Left kidney (tissue), 2 donors: ENCODE results near the gene PARL. TPM values are rescaled to one million over a fixed set of nuclear protein-coding genes. Genes with fewer than 3 reads are reported as not detected.

Experiments
- DNase-seq: peaks from one replicate; pipeline ENCODE4 v3.0.0-alpha.2; 2013
- polyA plus RNA-seq: library from polyadenylated mRNA; unstranded; fragments of 120-200 nt; gene quantifications from one replicate; pipeline ENCODE4 v1.2.1, GENCODE V29; 2013; ENCODE audit not compliant: insufficient read length

Gene PARL
- polyA plus RNA-seq, 1 donor: 60.0 TPM

DNA sequence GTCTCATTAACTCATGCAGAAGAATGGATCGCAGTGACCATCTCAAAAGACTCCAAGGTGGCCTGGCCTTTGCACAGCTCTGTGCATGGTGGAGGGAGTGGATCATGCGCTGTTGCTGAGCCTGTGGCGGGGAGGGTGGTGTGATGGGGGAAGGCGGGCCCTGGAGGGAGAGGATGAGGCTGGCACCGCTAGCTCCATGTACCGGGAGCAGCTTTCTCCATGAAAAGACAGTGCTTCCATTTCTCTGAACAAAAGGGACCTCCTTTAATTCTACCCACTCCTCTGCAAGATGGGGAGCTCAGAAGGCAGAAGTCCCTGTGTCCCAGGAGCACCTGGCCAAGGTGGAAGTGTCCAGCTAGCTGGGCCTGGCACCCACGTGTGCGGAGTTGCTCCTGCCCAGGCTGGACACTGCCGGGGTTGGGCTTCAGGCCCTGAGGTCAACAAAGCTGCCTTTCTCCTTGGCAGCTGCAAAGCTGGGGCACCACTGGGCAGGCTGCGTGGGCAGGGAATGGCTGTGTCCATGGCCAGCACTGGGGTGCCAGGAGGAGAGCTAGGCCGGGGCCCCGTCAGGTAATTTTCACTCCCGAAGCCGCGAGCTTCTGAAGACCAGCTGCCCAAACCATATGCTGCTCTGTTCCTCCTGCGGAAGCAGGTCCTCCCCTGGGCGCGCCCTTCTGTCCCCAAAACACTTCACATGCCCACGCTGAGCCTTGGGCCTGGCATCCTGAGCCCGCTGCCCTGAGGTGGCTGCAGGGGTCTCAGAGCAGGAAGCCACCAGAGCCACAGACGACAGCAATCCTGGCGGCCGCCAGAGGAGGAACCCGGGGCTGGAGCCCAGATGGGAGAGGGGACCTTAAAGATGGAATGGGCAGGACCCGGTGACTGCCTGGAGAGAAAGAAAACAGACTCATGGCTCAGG is 65.7 kb downstream of the PARL start:
- DNase-seq: no peak

GRCh38 chr3:183818041-183818620 is 66.5 kb downstream of the PARL start:
- no peak for DNase-seq

DNA sequence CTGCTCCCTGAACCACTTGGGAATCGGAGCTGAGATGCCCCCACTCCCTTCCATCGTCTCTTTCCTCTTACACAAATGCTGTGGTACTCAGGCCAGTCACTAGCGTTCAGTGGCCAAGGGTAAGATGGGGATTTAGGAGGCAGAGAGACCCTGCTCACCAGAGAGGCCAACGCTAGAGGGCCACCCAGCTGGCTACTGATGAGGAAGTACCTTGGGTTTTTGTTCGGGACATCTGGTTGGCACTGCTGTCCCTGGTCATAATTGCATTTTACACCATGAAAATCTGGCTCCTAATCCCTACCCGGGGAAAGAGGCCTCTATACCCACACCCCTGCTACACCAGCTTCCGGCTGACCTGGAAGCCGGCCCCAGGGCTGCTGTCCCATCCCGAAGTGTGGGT is 67.0 kb downstream of the PARL start:
- DNase-seq: no peak

- no peak for DNase-seq
These were observed 67.8 kb downstream of the PARL start for GRCh38 chr3:183816681-183817510.

GRCh38 chr3:183815951-183816475 is 68.7 kb downstream of the PARL start:
- no peak for DNase-seq

GRCh38 chr3:183815563-183815940 is 69.1 kb downstream of the PARL start:
- no peak for DNase-seq

- DNase-seq: no peak
These were observed 70.4 kb downstream of the PARL start for GRCh38 chr3:183814240-183814639.

DNA sequence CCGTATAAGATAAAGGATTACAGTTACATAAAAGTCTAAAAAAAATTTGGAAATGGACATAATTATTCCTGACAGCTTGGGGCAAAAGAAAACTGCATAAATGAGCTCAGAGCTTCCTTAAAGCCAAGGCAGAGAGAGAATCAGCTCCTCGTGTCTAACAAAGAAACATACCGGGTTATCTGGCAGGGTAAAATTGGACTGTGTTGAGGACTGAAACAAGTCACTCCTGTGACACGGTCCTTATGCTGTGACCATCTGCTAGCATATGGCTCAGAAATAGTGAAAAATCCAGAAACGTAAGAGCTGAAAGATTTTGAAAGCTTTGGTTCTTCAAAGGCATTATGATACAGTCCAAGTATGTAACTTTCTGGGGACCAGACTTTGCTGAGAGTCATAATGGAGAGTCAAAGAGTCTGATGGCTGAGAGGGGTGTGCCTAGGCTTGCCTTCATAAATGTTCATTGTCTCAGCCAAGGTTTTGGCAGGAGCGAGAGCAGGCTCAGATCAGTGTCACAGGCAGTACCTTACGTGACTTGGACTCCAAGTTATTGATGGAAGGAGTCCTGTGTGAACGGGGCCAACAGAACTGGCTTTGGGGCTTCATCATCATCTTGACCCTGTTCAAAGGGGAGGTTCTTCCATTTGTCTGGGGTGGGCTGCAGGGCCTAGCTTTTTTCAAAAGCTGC is 71.8 kb downstream of the PARL start:
- no peak for DNase-seq

DNA sequence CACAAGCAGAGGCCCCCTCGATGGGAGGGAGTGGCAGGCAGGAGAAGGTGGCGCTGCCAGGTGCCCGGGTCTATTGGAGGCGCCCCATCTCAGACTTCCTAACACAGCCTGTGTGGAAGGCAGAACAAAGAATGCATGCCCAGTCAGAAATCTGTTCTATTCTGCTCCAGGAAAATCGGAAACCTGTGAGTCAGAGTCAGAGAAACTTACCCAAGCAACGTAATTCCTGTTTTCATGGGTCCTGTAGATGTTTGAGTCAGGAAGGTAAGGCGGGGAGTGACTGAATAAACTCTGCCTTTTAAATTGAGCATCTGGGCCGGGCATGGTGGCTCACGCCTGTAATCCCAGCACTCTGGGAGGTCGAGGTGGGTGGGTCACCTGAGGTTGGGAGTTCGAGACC is 73.0 kb downstream of the PARL start:
- no peak for DNase-seq

GRCh38 chr3:183810643-183811594 is 73.8 kb downstream of the PARL start:
- no peak for DNase-seq

DNA sequence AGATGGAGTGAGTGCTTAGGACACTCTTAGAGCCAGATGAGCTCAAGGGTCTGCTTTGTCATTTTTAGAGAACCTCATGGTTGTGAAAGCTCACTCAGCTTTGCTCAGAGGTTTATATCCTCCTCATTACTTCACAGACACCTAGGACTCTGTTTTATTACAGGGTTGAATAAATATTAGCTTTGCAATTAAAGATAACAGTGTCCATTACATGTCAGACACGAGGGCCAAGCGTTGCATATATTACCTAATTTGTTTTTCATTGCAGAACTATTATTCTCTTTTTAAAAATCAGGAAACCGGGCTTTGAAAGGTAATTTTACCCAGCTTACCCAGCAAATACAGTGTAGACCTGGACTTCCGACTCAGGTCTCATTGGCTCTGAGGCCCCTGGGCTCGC is 75.4 kb downstream of the PARL start:
- no peak for DNase-seq

- no peak for DNase-seq
These were observed 76.3 kb downstream of the PARL start for GRCh38 chr3:183808355-183808754.

DNA sequence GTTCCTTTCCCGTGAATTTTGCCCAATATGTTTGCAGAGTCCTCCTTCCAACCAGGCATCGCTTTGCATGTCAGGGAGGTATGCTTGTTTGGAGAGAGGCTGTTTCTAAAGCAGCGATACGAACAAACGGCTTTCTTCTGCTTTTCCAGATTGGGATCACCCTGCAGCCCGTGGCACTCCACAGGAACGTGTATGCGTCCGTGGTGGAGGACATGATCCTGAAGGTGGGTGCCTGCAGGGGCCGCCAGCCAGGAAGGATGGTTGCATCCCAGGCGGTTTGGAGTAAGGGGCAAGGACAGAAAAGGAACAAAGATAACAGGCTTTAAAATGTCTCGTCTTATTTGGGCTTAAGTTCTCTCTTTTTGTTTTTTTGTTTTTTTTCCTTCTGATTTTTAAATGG is 76.8 kb downstream of the PARL start:
- DNase-seq: no peak

DNA sequence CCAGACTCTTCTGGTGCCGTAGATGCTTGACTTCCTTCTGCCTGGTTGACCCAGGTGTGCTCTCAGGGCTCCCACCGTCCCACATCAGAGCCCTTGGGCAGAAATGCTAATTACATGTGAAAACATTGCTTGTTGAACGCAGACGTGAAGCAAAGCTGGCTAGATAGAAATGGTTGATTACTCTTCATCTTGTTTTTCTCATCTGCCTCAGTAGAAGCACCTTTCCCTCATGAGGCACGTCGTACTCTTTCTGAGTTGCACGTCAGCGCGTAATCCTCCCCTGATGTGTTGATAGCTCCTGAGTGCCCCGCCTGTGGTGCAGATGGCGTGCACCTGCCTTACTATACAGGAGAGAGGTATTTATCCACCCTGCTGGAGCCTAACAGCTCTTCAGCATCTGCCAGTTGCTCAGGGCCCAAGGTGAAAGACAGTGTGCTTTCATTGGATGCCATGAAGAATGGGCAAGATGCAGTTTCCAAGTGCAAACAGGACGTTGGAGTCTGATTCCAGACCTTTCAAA is 77.4 kb downstream of the PARL start:
- DNase-seq: no peak

- no peak for DNase-seq
These were observed 81.7 kb downstream of the PARL start for GRCh38 chr3:183802989-183803388.

DNA sequence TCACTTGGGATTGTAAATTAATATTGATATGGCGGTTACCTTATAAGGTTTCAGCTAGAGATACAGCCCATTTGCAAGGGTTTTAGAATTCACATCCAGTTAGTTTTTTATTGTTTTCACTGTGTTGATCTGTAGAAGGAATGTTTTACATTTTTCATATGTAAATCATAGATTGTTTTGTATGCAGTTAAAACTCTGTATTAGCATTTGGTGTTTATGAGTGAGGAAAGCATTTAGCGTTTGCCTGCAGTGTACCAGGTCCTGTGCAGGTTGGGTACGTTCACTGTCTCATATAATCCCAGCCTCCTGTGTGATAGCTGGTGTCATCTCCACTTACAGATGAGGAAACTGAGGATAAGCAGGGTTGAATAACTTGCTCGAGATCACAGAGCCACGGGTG is 83.1 kb downstream of the PARL start:
- DNase-seq: no peak

GRCh38 chr3:183800243-183800863 is 84.3 kb downstream of the PARL start:
- DNase-seq: no peak

DNA sequence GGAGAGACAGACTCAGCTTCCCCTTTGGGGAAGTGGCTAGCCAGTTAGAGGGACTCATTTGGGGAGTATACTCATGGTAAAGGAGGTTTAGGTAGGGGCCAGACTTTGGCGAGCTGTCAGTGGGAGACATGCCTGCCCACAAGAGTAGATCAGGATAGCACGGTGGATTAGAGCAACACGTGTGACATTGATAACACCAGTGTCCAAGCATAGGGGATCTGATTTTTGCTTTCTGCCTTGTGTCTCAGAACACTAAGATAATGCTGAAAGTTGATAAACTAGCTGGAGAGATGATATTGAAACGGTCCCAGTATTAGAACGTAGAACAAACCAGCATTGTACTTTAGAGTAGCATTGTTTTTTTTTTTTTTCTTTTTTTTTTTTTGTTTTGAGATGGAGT is 85.2 kb downstream of the PARL start:
- DNase-seq: no peak

- no peak for DNase-seq
These were observed 86.7 kb downstream of the PARL start for GRCh38 chr3:183797996-183798395.

DNA sequence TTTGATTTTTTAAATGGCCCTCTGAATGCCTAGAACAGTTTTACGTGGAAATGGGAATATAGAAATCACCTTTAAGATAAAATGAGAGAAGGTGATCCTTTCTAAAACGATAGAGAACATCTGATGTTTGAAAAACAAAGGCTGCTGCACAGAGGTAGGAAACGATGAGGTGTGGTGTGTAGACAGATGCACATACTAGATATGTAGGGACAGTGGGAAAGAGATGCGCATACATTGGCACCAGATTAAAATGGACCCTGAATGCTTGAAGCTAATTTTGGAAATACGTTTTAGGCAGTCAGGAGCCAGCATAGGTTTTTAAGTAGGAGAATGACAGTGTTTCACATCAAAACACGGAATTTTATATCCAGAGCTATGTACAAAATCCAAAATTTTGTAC is 88.3 kb downstream of the PARL start:
- no peak for DNase-seq
